ENCODE data around the gene ASB7.
"Not testable (repeated sequence)": the region's sequence is repeated elsewhere in the genome, so short reads cannot be mapped to it uniquely, and the experiment has no call there.

ASB7 gene

DNA sequence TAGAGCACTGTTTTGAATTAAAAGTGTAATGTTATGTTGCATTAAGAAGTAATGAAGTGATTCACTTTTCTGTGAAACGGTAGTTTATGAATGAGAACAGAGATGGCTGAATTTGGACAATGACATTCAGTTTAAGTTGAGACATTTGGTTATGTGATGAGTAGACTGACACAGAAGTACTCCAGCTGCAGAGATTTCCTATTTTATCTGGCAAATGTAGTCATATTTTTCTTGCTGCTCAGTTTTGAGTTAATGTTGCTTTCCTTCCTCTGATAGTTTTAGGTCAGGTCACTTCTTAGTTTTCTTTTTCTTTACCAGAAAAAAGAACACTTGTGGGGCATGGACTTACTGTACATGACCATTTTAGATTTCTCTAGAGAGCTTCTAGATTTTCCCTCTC is 51.2 kb downstream of the ASB7 start:
- DNase-seq, result no peak

GRCh38 chr15:100658895-100659294 is 56.5 kb downstream of the ASB7 start:
- DNase-seq, result no peak

- DNase-seq, result peak; percentile 3 to 52
Measured at GRCh38 chr15:100661156-100661555, 58.8 kb downstream of the ASB7 start.

DNA sequence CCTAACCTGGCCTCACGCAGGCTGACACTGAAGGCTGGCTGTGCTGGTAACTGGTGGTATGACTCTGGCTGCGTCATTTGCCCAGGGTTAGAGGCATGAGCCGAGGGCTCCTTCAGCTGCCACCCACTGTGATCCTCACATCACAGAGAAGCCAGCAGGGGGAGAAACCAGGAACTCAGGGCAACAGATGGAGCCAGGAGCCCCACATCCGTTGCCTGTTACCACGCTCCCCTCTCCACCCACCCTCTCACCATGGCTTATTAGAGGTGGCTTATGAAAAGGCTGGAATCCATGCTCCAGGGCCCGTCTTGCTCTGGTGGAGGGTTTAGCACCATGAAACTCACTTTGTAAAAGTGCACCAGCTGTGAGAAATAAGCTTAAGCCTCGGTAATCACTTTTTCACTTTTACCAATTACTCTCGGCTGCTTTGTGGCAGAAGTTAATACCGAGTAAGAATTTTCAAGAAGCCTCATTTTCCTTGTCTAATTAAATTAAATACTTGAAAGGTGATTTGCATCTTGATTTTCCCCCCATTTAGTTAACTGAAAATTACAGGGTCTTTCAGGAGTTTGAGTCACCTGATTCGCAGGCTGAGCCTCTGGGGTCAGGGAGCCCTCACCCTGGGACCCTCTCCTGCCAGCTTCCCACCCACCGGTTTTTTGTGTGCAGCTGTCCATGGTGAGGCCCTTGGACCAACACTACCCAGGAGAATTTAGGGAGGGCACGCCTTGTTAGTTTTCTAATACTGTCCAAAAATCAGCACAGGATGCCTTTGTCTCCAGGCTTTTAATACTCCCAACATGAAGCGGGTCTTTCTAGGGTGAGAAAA is 60.9 kb downstream of the ASB7 start:
- no peak for DNase-seq

DNA sequence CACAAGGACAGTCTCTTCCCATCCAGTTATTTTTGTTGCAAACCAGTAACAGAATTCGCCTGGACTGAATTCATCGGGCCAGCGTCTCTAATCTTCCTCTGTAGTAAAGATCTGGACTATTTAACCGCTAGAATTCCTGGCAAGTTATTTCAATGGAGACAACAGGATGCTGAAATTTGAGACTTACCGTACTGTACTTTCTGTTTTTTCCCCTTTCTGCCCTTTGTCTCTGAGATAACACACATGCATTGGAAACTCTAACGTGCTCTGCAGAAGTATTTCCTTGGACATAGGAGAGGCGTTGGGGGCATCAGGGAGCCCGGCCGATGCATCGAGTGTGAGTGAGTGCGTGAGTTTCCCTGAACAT is 61.5 kb downstream of the ASB7 start:
- no peak for DNase-seq

DNA sequence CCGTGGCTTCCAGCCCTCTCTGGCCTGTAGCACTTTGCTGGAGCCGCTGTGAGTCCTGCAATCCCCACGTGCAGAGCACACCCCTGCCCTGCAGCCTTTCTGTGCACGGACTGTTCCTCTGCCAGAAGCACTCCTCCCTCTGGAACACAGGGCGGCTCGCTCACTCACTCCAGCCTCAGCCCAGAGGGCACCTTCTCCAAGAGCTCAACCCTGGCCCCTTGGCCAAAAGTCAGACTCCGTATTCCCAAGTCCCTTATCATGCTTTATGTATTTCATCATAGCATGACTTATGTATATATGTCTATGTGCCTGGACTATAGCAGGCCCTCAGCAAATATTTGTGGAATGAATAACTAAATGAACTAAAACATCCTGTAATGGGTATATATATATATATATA is 63.2 kb downstream of the ASB7 start:
- DNase-seq, result no peak

DNA sequence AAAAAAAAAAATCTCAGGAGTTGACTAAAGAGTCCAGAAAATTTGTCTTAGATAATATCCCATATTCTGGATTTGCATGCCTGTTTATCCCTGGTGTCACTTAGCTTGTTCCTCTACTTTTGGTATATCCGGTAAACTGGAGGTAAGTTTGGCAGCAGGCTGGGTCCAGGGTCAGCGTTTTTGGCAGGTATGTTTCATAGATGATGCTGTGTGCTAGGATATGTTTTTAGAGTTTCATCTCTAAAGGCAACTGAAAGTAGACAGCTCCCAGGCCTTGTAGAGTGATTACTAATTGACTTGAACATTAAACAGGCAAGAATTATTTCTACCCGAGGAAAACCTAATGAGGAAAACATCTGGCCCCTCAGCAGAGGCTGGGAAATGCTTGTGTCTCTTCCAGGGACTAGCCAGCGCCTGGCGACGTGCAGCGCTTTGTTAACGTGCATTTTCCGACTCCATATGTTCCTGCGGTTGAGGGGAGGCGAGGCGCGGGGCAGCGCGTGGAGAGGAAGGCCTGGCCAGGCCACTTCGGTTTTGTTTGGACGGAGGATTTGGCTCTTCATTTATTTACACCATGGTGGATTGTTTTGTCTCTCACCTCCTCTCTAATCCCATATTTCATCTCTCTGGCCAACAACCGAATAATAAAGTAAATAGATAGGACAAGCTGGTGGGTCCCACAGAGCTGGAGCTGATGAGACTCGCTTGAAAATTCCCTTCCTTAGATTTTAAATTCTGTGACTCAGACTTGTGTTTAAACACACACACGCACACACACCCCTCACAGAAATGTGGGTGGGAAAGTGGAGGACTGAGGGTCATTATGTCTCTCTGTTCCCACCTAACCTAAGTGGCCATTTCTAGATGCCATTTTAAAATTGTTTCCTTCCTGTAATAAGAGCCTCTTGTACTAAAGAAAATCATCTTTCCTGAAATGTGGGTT is 65.3 kb downstream of the ASB7 start:
- DNase-seq, result no peak

GRCh38 chr15:100668348-100668745 is 66.0 kb downstream of the ASB7 start:
- DNase-seq, result no peak

- no peak for DNase-seq
Measured at GRCh38 chr15:100669260-100669659, 66.9 kb downstream of the ASB7 start.

DNA sequence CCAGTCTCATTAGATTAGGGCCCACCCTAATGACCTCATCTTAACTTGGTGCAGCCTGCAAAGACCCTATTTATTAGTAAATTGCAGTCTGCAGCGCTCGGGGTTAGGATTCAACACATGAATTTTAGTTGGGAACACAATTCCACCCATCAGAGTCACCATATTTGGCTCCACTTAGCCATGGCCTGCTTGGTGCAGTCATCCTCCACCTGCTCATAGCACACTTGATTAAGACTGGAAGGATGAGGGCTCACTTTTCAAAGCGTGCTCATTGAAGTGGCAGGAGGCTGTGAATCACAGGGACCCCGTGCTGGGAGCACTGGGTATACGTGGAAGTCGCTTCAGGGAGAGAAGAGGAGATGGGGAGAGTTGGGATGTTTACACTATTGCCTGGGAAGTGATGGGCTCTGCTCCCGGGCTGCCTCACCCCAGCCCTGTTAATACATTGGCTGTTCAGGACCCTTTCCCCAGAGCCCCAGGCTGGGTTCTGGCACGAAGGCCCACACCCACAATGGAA is 68.2 kb downstream of the ASB7 start:
- no peak for DNase-seq

- no peak for DNase-seq
Measured at GRCh38 chr15:100671124-100671680, 68.8 kb downstream of the ASB7 start.

GRCh38 chr15:100671858-100672543 is 69.6 kb downstream of the ASB7 start:
- no peak for DNase-seq

DNA sequence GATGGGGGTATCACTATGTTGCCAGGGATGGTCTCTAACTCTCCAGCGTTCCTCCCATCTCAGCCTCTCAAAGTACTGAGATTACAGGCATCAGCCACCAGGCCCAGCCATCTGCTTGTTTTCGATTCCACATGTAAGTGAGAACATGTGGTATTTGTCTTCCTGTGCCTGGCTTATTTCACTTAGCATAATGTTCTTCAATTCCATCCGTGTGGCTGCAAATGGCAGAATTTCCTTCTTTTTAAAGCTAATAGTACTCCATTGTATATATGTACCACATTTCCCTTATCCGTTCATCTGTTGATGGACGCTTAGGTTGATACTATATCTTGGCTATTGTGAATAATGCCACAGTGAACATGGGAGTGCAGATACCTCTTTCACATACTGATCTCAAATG is 70.6 kb downstream of the ASB7 start:
- no peak for DNase-seq

DNA sequence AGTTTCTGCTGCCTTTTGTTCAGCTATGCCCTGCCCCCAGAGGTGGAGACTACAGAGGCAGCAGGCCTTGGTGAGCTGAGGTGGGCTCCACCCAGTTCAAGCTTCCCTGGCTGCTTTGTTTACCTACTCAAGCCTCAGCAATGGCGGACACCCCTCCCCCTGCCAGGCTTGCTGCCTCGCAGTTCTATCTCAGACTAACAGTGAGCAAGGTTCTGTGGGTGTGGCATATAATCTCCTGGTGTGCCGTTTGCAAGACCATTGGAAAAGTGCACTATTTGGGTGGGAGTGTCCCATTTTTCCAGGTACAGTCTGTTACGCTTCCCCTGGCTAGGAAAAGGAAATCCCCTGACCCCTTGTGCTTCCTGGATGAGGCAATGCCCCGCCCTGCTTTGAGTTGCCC is 76.8 kb downstream of the ASB7 start:
- DNase-seq, result not testable (repeated sequence)

- no peak for DNase-seq
Measured at GRCh38 chr15:100680726-100681125, 78.3 kb downstream of the ASB7 start.

- DNase-seq, result no peak
Measured at GRCh38 chr15:100681335-100681746, 79.0 kb downstream of the ASB7 start.

- no peak for DNase-seq
Measured at GRCh38 chr15:100682468-100682867, 80.1 kb downstream of the ASB7 start.

DNA sequence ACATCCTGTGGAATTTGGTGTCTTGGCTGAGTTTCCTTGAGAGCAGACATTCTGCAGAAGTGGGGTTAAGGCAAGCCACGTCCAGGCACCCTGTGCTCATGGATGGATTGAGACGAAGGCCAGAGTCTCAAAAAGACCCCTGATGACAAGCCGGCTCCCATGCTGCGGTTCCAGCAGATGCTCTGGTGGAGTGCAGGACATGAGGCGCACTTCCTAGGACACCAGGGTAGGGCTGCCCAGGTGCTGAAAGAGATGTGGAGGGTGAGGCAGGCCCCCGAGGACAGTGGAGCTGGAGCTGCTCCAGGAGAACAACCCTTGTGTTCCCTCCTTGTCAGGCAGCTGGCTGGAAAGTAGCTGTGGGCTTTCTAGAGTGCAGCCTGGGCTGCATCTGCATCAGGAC is 81.0 kb downstream of the ASB7 start:
- no peak for DNase-seq

DNA sequence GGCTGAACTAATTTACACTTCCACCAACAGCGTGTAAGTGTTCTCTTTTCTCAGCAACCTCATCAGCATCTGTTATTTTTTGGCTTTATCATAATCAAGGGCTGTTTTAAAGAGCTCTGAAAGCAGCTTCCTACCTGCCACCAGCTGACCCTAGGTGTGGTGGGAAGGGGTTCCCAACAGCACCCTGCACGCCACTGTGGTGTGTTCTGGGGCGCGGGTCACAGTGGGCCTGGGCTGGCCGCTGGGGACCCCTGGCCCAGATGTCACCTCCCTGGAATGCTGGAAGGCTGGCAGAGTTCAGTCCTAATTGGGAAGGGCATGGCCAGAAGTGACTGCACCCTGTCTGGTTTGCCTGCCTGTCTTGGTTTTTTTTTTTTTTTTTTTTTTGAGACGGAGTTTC is 82.2 kb downstream of the ASB7 start:
- DNase-seq, result no peak

DNA sequence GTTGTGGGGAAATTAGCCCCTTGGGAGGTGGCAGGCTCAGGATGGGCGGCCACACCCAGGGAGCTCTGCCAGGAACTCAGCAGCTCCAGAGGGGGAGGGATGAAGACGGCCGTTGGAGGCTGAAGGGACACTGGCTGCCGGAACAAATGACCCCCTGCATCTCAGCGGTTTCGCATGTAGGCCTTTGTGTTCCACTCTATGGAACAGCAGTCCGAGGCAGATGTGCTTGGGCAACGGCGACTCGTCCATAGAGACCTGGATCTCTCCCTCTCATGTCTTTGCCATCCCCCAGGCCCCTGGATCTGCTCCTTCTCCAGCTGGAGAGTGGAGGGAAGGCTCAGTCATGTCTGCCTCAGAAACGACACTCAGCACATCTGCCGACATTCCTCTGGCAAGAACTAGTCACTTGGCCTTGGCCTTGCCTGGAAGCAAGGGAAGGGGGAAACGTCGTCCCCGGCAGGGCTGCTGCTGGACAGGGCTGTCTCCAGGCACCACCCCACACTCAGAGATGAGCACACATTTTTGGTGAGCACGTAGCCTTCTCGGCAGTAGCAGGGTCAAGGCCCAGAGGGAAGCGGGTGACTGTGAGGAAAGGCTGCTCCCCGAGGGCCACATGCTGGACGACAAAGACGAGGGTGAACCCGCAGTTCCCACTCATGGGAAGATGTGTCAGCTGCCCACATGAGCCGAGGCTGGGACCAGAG is 83.8 kb downstream of the ASB7 start:
- no peak for DNase-seq

GRCh38 chr15:100686725-100687473 is 84.5 kb downstream of the ASB7 start:
- no peak for DNase-seq
